ENCODE measurements around the gene RCAN3.
A peak's percentile ranks its signal among the peaks of the same experiment; 100 is the strongest.
"Not testable (repeated sequence)": the region's sequence is repeated elsewhere in the genome, so short reads cannot be mapped to it uniquely, and the experiment has no call there.

The RCAN3 gene

GRCh38 chr1:24486331-24487065 is 16.1 kb upstream of the RCAN3 start:
- DNase-seq, result peak; percentile 53

DNA sequence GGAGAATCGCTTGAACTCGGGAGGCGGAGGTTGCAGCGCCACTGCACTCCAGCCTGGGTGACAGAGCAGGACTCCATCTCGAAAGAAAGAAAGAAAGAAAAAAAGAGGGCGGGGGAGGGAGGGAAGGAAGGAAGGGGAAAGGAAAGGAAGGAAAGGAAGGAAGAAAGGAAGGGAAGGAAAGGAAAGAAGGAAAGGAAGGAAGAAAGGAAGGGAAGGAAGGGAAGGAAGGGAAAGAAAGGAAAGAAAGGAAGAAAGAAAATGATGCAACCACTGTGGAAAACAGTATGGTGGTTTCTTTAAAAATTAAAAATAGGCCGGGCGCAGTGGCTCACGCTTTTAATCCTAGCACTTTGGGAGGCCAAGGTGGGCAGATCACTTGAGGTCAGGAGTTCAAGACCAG is 15.2 kb upstream of the RCAN3 start:
- no peak for DNase-seq

DNA sequence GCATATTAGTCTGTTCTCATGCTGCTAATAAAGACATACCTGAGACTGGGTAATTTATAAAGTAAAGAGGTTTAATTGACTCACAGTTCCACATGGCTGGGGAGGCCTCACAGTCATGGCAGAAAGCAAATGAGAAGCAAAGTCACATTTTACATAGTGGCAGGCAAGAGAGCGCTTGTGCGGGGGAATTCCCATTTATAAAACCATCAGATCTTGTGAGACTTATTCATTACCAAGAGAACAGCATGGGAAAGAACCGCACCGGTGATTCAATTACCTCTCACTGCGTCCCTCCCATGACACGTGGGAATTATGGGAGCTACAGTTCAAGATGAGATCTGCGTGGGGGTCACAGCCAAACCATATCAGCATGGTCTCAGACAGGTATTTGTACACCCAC is 14.5 kb upstream of the RCAN3 start:
- DNase-seq, result peak; percentile 81

GRCh38 chr1:24489674-24490073 is 13.0 kb upstream of the RCAN3 start:
- no peak for DNase-seq

GRCh38 chr1:24490101-24490781 is 12.4 kb upstream of the RCAN3 start:
- DNase-seq, result no peak

DNA sequence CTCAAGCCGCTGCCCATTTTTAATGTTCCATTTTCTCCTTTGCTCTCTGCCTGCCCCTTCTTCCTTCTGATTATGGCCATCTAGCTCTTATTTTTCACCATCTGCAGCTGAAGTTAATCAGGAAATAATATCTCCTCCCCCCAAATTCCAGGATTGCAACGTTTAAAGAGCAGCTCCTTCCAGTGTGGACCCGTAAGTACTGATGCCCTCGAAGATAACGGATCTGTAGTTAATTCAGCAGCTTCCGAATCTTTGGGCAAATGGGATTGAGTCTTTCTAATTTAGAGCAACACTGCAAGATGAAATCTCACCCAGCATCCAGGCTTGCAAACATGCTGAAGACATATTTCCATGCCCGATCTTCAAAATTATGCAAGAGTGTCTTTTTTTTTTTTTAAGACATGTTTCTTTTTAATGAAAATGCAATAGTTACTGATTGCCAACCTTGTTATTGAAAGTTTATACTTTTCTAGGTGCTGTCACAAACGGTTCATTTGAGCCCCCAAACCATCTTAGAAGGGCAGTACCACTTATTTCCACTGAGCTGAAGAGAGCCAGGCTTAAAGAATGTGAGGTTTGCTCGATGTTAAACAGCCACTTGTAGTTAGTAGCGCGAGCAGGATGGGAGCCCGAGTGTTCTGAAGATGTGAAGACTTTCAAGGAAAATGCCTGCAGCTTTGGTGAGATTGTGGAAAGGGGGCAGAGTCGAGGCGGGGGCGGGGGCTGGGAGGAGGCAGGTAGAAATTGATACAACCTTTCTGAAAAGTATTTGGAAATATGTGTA is 10.9 kb upstream of the RCAN3 start:
- no peak for DNase-seq

DNA sequence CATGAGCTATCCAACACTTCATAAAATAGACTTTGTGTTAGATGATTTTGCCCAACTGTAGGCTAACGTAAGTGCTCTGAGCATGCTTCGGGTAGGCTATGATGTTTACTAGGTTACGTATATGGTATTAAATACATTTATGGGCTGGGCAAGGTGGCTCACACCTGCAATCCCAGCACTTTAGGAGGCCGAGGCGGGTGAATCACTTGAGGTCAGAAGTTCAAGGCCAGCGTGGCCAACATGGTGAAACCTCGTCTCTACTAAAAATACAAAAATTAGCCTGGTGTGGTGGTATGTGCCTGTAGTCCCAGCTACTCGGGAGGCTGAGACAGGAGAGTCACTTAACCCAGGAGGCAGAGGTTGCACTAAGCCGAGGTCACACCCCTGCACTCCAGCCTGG is 9.7 kb upstream of the RCAN3 start:
- not testable (repeated sequence) for DNase-seq

DNA sequence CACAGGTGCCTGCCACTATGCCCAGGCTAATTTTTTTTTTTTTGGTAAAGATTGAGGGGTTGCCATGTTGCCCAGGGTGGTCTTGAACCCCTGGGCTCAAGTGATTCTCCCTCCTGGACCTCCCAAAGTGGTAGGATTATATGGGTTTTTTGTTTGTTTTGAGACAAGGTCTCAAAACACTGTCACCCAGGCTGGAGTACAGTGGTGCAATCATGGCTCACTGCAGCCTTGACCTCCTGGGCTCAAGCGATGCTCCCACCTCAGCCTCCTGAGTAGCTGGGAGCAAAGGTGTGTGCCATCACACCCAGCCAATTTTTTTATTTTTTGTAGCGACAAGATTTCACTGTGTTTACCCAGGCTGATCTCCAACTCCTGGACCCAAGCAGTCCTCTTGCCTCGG is 8.9 kb upstream of the RCAN3 start:
- no peak for DNase-seq

DNA sequence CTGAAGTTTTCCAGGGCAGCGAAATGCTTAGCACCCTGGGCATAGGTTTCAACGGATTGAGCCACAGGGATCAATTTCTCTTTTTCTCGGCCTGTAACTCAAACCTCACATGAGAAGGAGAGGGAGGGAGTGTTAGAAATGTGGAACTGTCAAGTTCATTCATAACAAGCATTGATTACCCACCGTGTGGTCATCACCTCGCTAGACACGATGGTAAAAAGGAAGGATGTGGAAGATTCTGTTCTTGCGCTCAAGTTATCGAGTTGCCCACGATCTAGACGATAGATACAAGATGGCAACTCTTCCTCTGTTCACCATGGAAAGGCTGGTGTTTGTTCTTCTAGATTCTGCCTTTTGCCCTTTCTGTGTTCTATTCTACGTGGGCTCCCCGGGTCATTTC is 4.0 kb upstream of the RCAN3 start:
- no peak for DNase-seq

DNA sequence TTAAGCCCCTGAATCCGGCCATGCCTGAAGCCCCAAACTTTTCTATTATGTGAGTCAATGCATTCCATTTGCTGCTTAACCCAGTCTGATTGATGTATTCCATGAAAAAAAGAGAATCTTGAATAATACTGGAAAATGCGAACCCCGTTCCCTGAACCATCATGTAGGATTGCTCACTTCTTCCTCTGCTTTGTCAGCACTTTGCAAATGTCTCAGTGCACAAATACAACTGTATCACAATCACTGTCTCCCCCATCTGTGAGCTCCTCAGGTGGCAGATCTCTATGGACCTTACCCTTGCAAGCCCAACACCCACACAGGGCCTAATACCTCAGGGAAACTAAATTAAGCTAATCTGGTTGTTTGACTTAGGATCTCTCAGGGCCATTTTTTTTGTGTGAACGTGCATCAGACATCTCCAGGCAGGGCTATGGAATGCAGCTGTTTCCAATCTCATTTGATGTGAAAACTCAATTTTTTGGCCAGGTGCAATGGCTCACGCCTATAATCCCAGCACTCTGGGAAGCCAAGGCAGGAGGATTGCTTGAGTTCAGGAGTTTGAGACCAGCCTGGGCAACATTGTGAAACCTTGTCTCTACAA is 2.1 kb upstream of the RCAN3 start:
- DNase-seq, result no peak

DNA sequence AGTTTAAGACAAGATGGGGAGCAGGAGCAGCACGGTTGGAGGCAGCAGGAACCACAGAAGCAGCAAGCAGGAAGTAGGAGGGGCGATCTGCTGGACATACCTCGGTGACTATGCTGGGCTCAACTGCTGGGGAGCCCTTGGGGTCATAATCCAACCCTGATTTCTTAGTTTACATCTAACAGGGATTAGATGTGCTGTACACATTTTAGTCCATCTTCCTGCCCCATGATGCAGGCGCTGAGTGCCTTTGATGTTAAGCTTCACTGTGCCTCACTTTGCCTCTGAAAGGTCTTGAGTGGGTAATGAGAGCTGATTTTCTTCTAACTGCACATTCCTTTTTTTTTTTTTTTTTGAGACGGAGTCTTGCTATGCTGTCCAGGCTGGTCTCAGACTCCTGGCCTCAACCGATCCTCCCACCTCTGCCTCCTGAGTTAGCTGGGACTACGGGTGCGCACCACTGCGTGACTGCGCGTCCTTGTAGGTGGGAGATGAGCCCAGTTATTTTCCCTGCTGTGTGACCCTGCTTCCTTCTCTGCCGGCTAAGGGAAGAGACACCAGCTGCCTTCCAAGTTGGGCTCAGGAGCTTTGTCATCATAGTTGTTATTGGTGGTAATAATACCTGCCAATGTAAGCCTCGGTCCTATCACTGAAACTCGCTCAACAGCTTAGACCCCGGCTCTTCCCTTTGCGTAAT is 1.1 kb upstream of the RCAN3 start:
- peak; percentile 43 for DNase-seq

DNA sequence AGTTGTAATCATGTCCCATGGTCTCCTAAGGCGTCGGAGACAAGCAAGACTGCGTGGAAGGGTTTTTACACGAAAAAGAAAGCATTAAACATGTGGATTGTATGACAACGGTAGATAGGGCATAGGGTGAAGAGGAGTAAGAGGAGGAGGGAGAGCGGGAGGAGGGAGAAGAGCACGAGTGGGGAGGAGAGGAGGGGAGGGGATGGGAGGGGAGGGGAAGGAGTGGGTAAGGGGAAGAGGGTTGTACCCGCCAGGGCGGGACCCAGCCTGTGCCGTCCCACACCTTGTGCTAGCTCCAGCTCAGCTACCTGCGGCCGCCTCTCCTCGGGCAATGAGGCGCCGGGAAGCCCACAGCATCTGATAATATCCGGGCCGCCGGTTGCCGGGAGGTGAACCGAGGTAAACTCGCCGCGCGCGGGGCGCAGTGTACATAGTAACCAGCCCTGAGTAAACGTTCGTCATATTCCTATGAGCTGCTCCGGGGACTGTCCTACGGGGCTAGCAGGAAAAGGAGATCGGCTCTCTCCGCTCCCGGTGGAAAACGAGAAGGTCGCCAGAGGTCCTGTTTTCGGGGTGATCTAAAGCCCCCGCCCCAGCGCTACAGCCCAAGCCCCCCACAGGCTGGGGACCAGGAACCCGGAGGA is 449 bp upstream of the RCAN3 start:
- peak; percentile 90 for DNase-seq

GRCh38 chr1:24503059-24503751 is 569 bp downstream of the RCAN3 start:
- peak; percentile 48 for DNase-seq

DNA sequence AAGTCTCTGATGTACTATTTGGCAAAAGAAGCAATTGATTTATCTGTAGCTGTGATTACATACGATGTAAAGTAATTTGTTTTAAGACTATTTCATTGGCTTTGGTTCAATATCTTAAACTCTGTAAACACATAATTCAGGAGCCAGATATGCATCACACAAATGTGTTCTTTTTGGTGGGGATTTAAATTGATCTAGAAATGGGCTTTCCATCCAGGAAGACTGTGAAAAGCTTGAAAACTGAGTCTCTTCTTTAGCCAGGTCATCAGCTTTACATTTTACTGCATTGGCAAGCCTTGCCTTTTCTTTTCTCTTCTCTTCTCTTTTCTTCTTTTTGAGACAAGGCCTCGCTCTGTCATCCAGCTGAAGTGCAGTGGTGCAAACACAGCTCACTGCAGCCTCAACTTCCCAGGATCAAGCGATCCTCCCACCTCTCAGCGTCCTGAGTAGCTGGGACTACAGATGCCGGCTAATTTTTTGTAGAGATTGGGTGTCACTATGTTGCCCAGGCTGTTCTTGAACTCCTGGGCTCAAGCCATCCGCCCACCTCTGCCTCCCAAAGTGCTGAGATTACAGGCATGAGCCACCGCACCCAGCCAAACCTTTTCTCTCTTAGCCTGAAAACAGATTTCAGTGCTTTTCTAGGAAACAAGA is 1.4 kb downstream of the RCAN3 start:
- no peak for DNase-seq

DNA sequence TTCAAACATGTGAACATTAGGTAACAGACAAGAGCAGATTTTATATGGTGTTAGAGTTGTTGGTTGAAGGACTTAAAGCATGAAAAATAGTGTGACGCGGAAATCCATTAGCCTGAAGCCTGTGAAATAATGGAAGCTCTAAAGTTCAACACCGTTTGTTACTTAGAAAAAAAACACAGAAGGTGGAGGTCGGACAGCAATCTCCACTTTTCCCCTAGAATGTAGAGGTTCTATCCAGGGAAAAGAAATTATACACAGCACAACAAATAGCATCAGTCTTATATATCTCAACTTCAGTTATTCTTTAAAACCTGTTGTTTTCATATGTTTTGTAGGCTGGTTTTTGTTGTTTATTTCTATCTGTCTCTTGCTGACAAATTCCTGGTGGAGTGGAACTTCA is 1.9 kb downstream of the RCAN3 start:
- DNase-seq, result no peak

- no peak for DNase-seq
These were observed 3.2 kb downstream of the RCAN3 start for GRCh38 chr1:24505816-24506215.

DNA sequence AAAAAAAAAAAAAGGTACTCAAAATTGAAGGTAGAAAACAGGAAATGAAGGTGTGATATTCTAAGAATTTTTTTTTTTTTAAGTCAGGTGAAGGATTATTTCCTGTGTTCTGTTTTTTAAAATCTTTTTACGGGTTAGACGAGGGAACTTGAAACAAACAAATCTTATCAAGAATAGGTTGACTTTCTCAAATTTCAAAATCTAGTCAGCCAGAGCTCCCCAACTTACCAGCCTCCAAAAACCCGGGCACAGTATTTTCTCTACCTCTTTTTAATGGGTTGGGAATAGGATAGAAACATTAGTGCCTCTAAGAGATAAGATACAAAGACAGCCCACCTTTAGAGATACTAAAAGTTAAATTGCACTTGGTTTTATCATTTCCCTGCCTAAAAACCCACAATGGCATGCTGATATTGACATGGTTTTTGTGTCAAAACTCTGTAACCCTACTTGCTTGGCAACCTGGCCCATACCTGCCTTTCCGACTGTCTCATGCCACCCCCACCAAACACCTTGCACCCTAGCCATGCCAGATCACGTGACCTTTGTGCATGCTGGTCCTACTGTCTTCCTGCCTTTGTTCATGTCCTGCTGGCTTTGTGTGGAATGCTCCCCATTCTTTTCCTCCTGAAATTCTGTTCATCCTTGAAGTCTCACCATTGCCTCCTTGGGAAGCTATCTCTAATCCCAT is 4.2 kb downstream of the RCAN3 start:
- peak; percentile 55 for DNase-seq

- peak; percentile 66 for DNase-seq
These were observed 4.8 kb downstream of the RCAN3 start for GRCh38 chr1:24507405-24507804.

GRCh38 chr1:24508911-24509310 is 6.3 kb downstream of the RCAN3 start:
- DNase-seq, result no peak

DNA sequence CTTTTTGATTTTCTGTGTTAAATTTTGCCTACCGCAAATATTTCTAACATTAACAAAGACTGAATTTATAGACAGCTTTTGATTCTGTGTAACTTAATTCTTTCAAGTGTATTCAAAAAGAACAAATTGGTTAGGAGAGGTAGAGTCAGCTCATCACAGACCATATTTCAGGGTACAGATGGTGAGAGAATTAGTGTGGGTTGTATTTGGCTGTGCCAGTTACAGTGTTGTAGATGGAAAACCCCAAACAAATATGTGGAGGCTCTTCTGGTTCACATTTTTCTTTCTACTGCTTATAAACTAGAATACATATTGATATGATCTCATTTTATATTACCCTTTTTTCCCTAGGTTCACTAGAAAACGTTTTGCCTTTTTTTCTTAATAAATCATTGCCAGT is 11.1 kb downstream of the RCAN3 start:
- DNase-seq, result no peak

DNA sequence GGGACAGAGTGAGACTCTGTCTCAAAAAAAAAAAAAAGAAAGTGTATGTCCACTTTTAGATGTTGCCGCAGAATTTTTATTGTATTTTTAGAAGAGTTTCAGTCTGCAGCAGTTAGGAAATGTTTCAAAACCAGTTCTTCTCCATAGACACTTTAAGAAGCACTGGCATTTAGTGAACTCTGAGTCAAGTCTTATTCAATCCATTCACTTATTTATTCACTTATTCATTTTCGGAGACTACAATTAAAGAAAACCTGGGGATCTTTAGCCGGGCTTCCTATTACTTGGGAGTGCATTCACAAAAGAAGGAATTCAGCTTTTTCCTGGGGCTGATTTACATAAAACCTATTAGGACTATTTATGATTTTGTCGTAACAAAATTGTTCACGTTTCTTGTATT is 12.3 kb downstream of the RCAN3 start:
- no peak for DNase-seq

Data from CD4-positive, alpha-beta T cell treated with Interleukin-4 for 4 hours (primary cell).